Liver (tissue), 9 donors: ENCODE results near the gene ANTXR1. TPM values are rescaled to one million over a fixed set of nuclear protein-coding genes. Genes with fewer than 3 reads are reported as not detected.

ENCODE experiments used
- DNase-seq: peaks from one replicate; pipeline ENCODE4 v3.0.0-alpha.2; 2017; ENCODE audit warnings: low spot score
- H3K27ac ChIP-seq, 2 donors: one replicate each; pipeline ENCODE4 v1.7.0; 2013; ENCODE audit warnings: inconsistent platforms in 2 of 2, low read length in 2 of 2, control low read depth in 1 of 2, low read depth in 1 of 2, mild to moderate bottlenecking in 1 of 2
- H3K27me3 ChIP-seq, 4 donors: one replicate each; pipeline versions ENCODE4 v1.6.1 to v1.7.0; 2013; ENCODE audit warnings: low read length in 3 of 4, inconsistent platforms in 1 of 4, mild to moderate bottlenecking in 1 of 4, moderate library complexity in 1 of 4; ENCODE audit not compliant: control insufficient read depth in 4 of 4, insufficient read depth in 4 of 4
- H3K36me3 ChIP-seq, 4 donors: one replicate each; pipeline versions ENCODE4 v1.6.1 to v1.7.0; 2013; ENCODE audit warnings: low read length in 3 of 4, mild to moderate bottlenecking in 3 of 4, low read depth in 1 of 4, moderate library complexity in 1 of 4; ENCODE audit not compliant: control insufficient read depth in 4 of 4, insufficient read depth in 3 of 4
- H3K4me1 ChIP-seq, 4 donors: one replicate each; pipeline versions ENCODE4 v1.6.1 to v1.7.0; 2013; ENCODE audit warnings: low read length in 3 of 4, mild to moderate bottlenecking in 3 of 4, moderate library complexity in 1 of 4; ENCODE audit not compliant: control insufficient read depth in 4 of 4, insufficient read depth in 4 of 4
- H3K4me3 ChIP-seq, 3 donors: one replicate each; pipeline versions ENCODE4 v1.6.1 to v1.7.0; 2013; ENCODE audit warnings: low read length in 3 of 3, control low read depth in 1 of 3, low read depth in 1 of 3, mild to moderate bottlenecking in 1 of 3
- H3K9ac ChIP-seq, 2 donors: one replicate each; pipeline ENCODE4 v1.7.0; 2013; ENCODE audit warnings: low read length in 2 of 2, mild to moderate bottlenecking in 2 of 2, moderate library complexity in 2 of 2, control low read depth in 1 of 2, low read depth in 1 of 2
- H3K9me3 ChIP-seq, 4 donors: one replicate each; pipeline versions ENCODE4 v1.6.1 to v1.7.0; 2013; ENCODE audit warnings: low read length in 3 of 4; ENCODE audit not compliant: control insufficient read depth in 4 of 4
- EGR1 ChIP-seq, 2 donors: IDR thresholded peaks; 2 replicates each; pipeline ENCODE4 v1.6.1; 2016 to 2018; ENCODE audit warnings: antibody characterized with exemption in 2 of 2, low read depth in 2 of 2
- FOXA1 ChIP-seq: IDR thresholded peaks from 2 replicates; pipeline ENCODE4 v1.6.1; 2016; ENCODE audit warnings: antibody characterized with exemption
- FOXA2 ChIP-seq: IDR thresholded peaks from 2 replicates; pipeline ENCODE4 v1.6.1; 2016; ENCODE audit warnings: antibody characterized with exemption
- GABPA ChIP-seq, 2 donors: IDR thresholded peaks in 1 of 2; conservative IDR thresholded peaks in 1 of 2; 2 replicates each; pipeline ENCODE4 v1.6.1; 2016; ENCODE audit warnings: antibody characterized with exemption in 2 of 2, mild to moderate bottlenecking in 1 of 2, moderate library complexity in 1 of 2
- HNF4A ChIP-seq, 2 donors: conservative IDR thresholded peaks; 2 replicates each; pipeline ENCODE4 v1.6.1; 2016; ENCODE audit warnings: antibody characterized with exemption in 2 of 2, mild to moderate bottlenecking in 2 of 2
- JUND ChIP-seq, 2 donors: IDR thresholded peaks; 2 replicates each; pipeline ENCODE4 v1.6.1; 2016; ENCODE audit warnings: antibody characterized with exemption in 2 of 2
- MAX ChIP-seq: IDR thresholded peaks from 2 replicates; pipeline ENCODE4 v1.6.1; 2016; ENCODE audit warnings: antibody characterized with exemption
- NR2F2 ChIP-seq: IDR thresholded peaks from 2 replicates; pipeline ENCODE4 v1.6.1; 2016; ENCODE audit warnings: antibody characterized with exemption
- RAD21 ChIP-seq, 2 donors: IDR thresholded peaks; 2 replicates each; pipeline ENCODE4 v1.6.1; 2016; ENCODE audit warnings: antibody characterized with exemption in 2 of 2, mild to moderate bottlenecking in 2 of 2
- REST ChIP-seq: IDR thresholded peaks from 2 replicates; pipeline ENCODE4 v1.6.1; 2016; ENCODE audit warnings: antibody characterized with exemption, mild to moderate bottlenecking
- SP1 ChIP-seq: IDR thresholded peaks from 2 replicates; pipeline ENCODE4 v1.6.1; 2018; ENCODE audit warnings: antibody characterized with exemption, mild to moderate bottlenecking
- TAF1 ChIP-seq: conservative IDR thresholded peaks from 2 replicates; pipeline ENCODE4 v1.6.1; 2016; ENCODE audit warnings: antibody characterized with exemption, mild to moderate bottlenecking
- YY1 ChIP-seq: IDR thresholded peaks from 2 replicates; pipeline ENCODE4 v1.6.1; 2016; ENCODE audit warnings: antibody characterized with exemption, mild to moderate bottlenecking
- WGBS: extraction: QIAGEN DNeasy Blood & Tissue Kit; methylation state at CpG from one replicate; pipeline ENCODE4 v1.1.7; 2013; 5-methylcytosine and 5-hydroxymethylcytosine counted together
- polyA plus RNA-seq, 2 donors: library from polyadenylated mRNA; stranded (reverse) in 1 of 2; unstranded in 1 of 2; fragments of 200-250 nt in 1 of 2; fragments of >200 nt in 1 of 2; fragmentation: Nextera tagmentation in 1 of 2; extraction: Ambion mirVana in 1 of 2; gene quantifications; one replicate each; pipeline versions ENCODE4 v1.2.1 to v1.2.3, GENCODE V29; 2013 to 2015
- total RNA-seq, 2 donors: library from RNA; depleted of rRNA; stranded (reverse); fragments of >200 nt; gene quantifications; one replicate each; pipeline ENCODE4 v1.2.3, GENCODE V29; 2014
- TF ChIP-seq, protein P1 (sequence below): IDR thresholded peaks from 2 replicates; pipeline ENCODE4 v1.6.1; 2016; ENCODE audit warnings: antibody characterized with exemption
- TF ChIP-seq, protein P2 (sequence below): fragments of 150-350 bp; IDR thresholded peaks from 2 replicates; pipeline ENCODE4 v1.5.1; 2017; ENCODE audit warnings: improper control_type of control experiment, low read depth, low read length; ENCODE audit not compliant: missing input control
- donor health status: healthy.
- donor health status: healthy.
- donor health status: healthy.
- donor health status: healthy.
- donor health status: healthy.

The ANTXR1 gene
- total and polyA plus RNA-seq, 4 donors = 0.60 to 3.6 (median 1.8) TPM

GRCh38 chr2:69211686-69212085 is 198.7 kb downstream of the ANTXR1 start:
- H3K36me3 ChIP-seq = no peaks in the 10 kb centered on the region
- no peak for DNase-seq
- WGBS = 91% methylated on average over 5 of the region's 5 CpGs

GRCh38 chr2:69212238-69213028 is 199.5 kb downstream of the ANTXR1 start:
- Histone ChIP-seq H3K4me1 (no peaks in the 10 kb centered on the region), H3K36me3 (no peaks in the 10 kb centered on the region), H3K27ac (no peak overlapping the region), H3K9ac (no peak overlapping the region), H3K4me3 (no peak overlapping the region), H3K9me3 (peaks cover 0 to 4% (median 0%) of the 10 kb centered on the region in 4 donors), H3K27me3 (no peaks in the 10 kb centered on the region)
- DNase-seq = no peak
- TF ChIP-seq JUND (IDR thresholded peaks at IDR 0.05) = no peak
- no peak for TF ChIP-seq RAD21 (IDR thresholded peaks at IDR 0.05)
- TF ChIP-seq, protein P1, sequence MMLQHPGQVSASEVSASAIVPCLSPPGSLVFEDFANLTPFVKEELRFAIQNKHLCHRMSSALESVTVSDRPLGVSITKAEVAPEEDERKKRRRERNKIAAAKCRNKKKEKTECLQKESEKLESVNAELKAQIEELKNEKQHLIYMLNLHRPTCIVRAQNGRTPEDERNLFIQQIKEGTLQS = no peak
- TF ChIP-seq, protein P2, sequence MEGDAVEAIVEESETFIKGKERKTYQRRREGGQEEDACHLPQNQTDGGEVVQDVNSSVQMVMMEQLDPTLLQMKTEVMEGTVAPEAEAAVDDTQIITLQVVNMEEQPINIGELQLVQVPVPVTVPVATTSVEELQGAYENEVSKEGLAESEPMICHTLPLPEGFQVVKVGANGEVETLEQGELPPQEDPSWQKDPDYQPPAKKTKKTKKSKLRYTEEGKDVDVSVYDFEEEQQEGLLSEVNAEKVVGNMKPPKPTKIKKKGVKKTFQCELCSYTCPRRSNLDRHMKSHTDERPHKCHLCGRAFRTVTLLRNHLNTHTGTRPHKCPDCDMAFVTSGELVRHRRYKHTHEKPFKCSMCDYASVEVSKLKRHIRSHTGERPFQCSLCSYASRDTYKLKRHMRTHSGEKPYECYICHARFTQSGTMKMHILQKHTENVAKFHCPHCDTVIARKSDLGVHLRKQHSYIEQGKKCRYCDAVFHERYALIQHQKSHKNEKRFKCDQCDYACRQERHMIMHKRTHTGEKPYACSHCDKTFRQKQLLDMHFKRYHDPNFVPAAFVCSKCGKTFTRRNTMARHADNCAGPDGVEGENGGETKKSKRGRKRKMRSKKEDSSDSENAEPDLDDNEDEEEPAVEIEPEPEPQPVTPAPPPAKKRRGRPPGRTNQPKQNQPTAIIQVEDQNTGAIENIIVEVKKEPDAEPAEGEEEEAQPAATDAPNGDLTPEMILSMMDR = no peak
- TF ChIP-seq FOXA1 = no peak
- no peak for TF ChIP-seq SP1
- no peak for TF ChIP-seq YY1
- TF ChIP-seq EGR1 (IDR thresholded peaks at IDR 0.05; ENCODE audit: low read depth in 2 of 2) = no peak
- no peak for TF ChIP-seq GABPA (IDR thresholded peaks at IDR 0.05 in 1 of 2, conservative IDR thresholded peaks at IDR 0.05 in 1 of 2)
- TF ChIP-seq FOXA2 = no peak
- no peak for TF ChIP-seq HNF4A (conservative IDR thresholded peaks at IDR 0.05)
- 91% methylated on average over 4 of the region's 4 CpGs for WGBS

More at GRCh38 chr2:69211686-69212085, 198.7 kb downstream of the ANTXR1 start:
- Histone ChIP-seq H3K4me3 (no peak overlapping the region), H3K27ac (no peak overlapping the region), H3K4me1 (no peaks in the 10 kb centered on the region), H3K9me3 (peaks cover 0 to 7% (median under 1%) of the 10 kb centered on the region in 4 donors), H3K27me3 (no peaks in the 10 kb centered on the region), H3K9ac (no peak overlapping the region)
- TF ChIP-seq YY1 (no peak), MAX (no peak), GABPA (IDR thresholded peaks at IDR 0.05 in 1 of 2, conservative IDR thresholded peaks at IDR 0.05 in 1 of 2) (no peak), REST (no peak), SP1 (no peak), NR2F2 (no peak), TAF1 (no peak), HNF4A (conservative IDR thresholded peaks at IDR 0.05) (no peak), FOXA1 (no peak)
